Measurements from ENCODE around the gene UGT1A5. TPM values are rescaled to one million over a fixed set of nuclear protein-coding genes. Genes with fewer than 3 reads are reported as not detected.
A peak's percentile ranks its signal among the peaks of the same experiment; 100 is the strongest.

UGT1A5 gene
- total and polyA plus RNA-seq, 2 of the 13 experiments (the other 11 are each of a cell fraction or from before 2014, with no cell fraction given): not detected

GRCh38 chr2:233803994-233804393, 91.3 kb downstream of the UGT1A5 start:
- H3K79me2 ChIP-seq (ENCODE audit: insufficient read depth, low read length): no peaks in the 10 kb centered on the region
- no peak overlapping the region for H3K27ac ChIP-seq (ENCODE audit: extremely low read length, insufficient read depth, low read length)
- no peak overlapping the region for H2AFZ ChIP-seq (ENCODE audit: low read length)
- in situ Hi-C loops (cut with HindIII; ENCODE audit: extremely low pct_ligation_motif_present, low pct_unique_long_range_greater_than_20kb): no loop called here
- no peak overlapping the region for H3K4me2 ChIP-seq (ENCODE audit: low read depth, low read length)
- H3K9me3 ChIP-seq (ENCODE audit: low read length): no peaks in the 10 kb centered on the region
- WGBS (ENCODE audit: low lambda C conversion rate): 41% methylated on average over 8 of the region's 8 CpGs
- no peak for FAIRE-seq
- no peaks in the 10 kb centered on the region for H3K4me1 ChIP-seq (ENCODE audit: insufficient read depth, low read length)
- H3K36me3 ChIP-seq (replicated peaks in 1 of 2; ENCODE audit: control insufficient read depth in 1 of 2, insufficient read depth in 2 of 2, low read length in 2 of 2): no peaks in the 10 kb centered on the region
- ChIA-PET CTCF (ENCODE audit: low intra/inter-chr PET ratio, low total read pairs) (no interaction called here), POLR2A (no interaction called here)
- H4K20me1 ChIP-seq (ENCODE audit: insufficient read depth, low read length): no peaks in the 10 kb centered on the region
- no peak for DNase-seq (ENCODE audit: low spot score)
- ATAC-seq: no peak
- H3K9ac ChIP-seq (ENCODE audit: insufficient read depth, low read depth, low read length): no peak overlapping the region
- TF ChIP-seq SAFB2 (CRISPR knock-in tag; IDR thresholded peaks at IDR 0.05; ENCODE audit: borderline replicate concordance, low read depth) (no peak), USF2 (IDR thresholded peaks at IDR 0.05; ENCODE audit: low read depth, low read length) (no peak), USF2 (CRISPR knock-in tag; IDR thresholded peaks at IDR 0.05; ENCODE audit: borderline replicate concordance) (no peak), ZNF160 (CRISPR knock-in tag; IDR thresholded peaks at IDR 0.05) (no peak)
- peaks cover 0 to 52% of the 10 kb centered on the region in 2 experiments; a peak in 3 of 5 replicates for H3K27me3 ChIP-seq (ENCODE audit: control insufficient read depth in 1 of 2, insufficient read depth in 2 of 2, low read length in 2 of 2)
- intact Hi-C loops (cut with micrococcal nuclease; ENCODE audit: unreplicated experiment): no loop called here
- BruUV-seq (replicated peaks): no TSS peak
- H3K4me3 ChIP-seq (replicated peaks in 1 of 3; ENCODE audit: insufficient read depth in 1 of 3, low read depth in 2 of 3, low read length in 3 of 3): no peak overlapping the region

GRCh38 chr2:233807215-233807865, 94.6 kb downstream of the UGT1A5 start:
- H3K9ac ChIP-seq (ENCODE audit: insufficient read depth, low read depth, low read length): no peak overlapping the region
- no peaks in the 10 kb centered on the region for H4K20me1 ChIP-seq (ENCODE audit: insufficient read depth, low read length)
- DNase-seq (ENCODE audit: low spot score) (peak; percentile 21), ATAC-seq (peak; percentile 76), FAIRE-seq (no peak)
- BruUV-seq (replicated peaks): no TSS peak
- peaks cover 0 to 50% of the 10 kb centered on the region in 2 experiments; a peak in 3 of 5 replicates for H3K27me3 ChIP-seq (ENCODE audit: control insufficient read depth in 1 of 2, insufficient read depth in 2 of 2, low read length in 2 of 2)
- H3K4me2 ChIP-seq (ENCODE audit: low read depth, low read length): no peak overlapping the region
- POLR2A ChIA-PET: no interaction called here
- H3K4me3 ChIP-seq (replicated peaks in 1 of 3; ENCODE audit: insufficient read depth in 1 of 3, low read depth in 2 of 3, low read length in 3 of 3): no peak overlapping the region
- CTCF ChIA-PET (ENCODE audit: low intra/inter-chr PET ratio, low total read pairs): no interaction called here
- in situ Hi-C loops (cut with HindIII; ENCODE audit: extremely low pct_ligation_motif_present, low pct_unique_long_range_greater_than_20kb) (no loop called here), intact Hi-C loops (cut with micrococcal nuclease; ENCODE audit: unreplicated experiment) (no loop called here)
- 33% methylated on average over 7 of the region's 12 CpGs for WGBS (ENCODE audit: low lambda C conversion rate)
- H3K27ac ChIP-seq (ENCODE audit: extremely low read length, insufficient read depth, low read length): no peak overlapping the region
- H2AFZ ChIP-seq (ENCODE audit: low read length): no peak overlapping the region
- H3K4me1 ChIP-seq (ENCODE audit: insufficient read depth, low read length): no peaks in the 10 kb centered on the region
- H3K36me3 ChIP-seq (replicated peaks in 1 of 2; ENCODE audit: control insufficient read depth in 1 of 2, insufficient read depth in 2 of 2, low read length in 2 of 2): no peaks in the 10 kb centered on the region
- no peaks in the 10 kb centered on the region for H3K79me2 ChIP-seq (ENCODE audit: insufficient read depth, low read length)
- no peaks in the 10 kb centered on the region for H3K9me3 ChIP-seq (ENCODE audit: low read length)
- TF ChIP-seq ZNF724P (CRISPR knock-in tag; IDR thresholded peaks at IDR 0.05; ENCODE audit: borderline replicate concordance) (no peak), RAD21 (CRISPR knock-in tag; IDR thresholded peaks at IDR 0.05) (0 out of 2 replicates have a peak, but pooled peaks have one; percentile 10), TP53 (CRISPR knock-in tag; conservative IDR thresholded peaks at IDR 0.05) (no peak), TGIF2 (CRISPR knock-in tag; IDR thresholded peaks at IDR 0.05) (no peak), STAG1 (CRISPR knock-in tag; IDR thresholded peaks at IDR 0.05) (peak; percentile 52), CBX5 (CRISPR knock-in tag; IDR thresholded peaks at IDR 0.05; ENCODE audit: borderline replicate concordance) (0 out of 2 replicates have a peak, but pooled peaks have one; percentile 21), SNAPC5 (CRISPR knock-in tag; IDR thresholded peaks at IDR 0.05; ENCODE audit: borderline replicate concordance) (no peak), CTCF (CRISPR knock-in tag; IDR thresholded peaks at IDR 0.05) (peak; percentile 48), EED (CRISPR knock-in tag; IDR thresholded peaks at IDR 0.05) (peak; percentile 31; the same call in 1 of the 2 replicates), SMC3 (IDR thresholded peaks at IDR 0.05; ENCODE audit: low read length) (peak; percentile 38; the same call in 1 of the 2 replicates)

All from HepG2 (cell line).